Skeletal muscle tissue (tissue), 4 donors: ENCODE data around the gene ZFP82. TPM values are rescaled to one million over a fixed set of nuclear protein-coding genes. Genes with fewer than 3 reads are reported as not detected.
A peak's percentile ranks its signal among the peaks of the same experiment; 100 is the strongest.

Experiments
- H3K27ac ChIP-seq: one replicate; pipeline ENCODE4 v1.7.0; 2013; ENCODE audit warnings: mild to moderate bottlenecking, low read depth, low read length, inconsistent platforms
- H3K27me3 ChIP-seq, 3 donors: one replicate each; pipeline ENCODE4 v1.7.0; 2013; ENCODE audit warnings: low read length in 3 of 3; ENCODE audit not compliant: control insufficient read depth in 3 of 3, insufficient read depth in 3 of 3
- H3K36me3 ChIP-seq, 3 donors: one replicate each; pipeline ENCODE4 v1.7.0; 2013; ENCODE audit warnings: low read length in 3 of 3; ENCODE audit not compliant: control insufficient read depth in 3 of 3, insufficient read depth in 3 of 3
- H3K4me1 ChIP-seq, 3 donors: one replicate each; pipeline ENCODE4 v1.7.0; 2013; ENCODE audit warnings: low read length in 3 of 3, mild to moderate bottlenecking in 3 of 3; ENCODE audit not compliant: control insufficient read depth in 3 of 3, insufficient read depth in 3 of 3
- H3K4me3 ChIP-seq, 3 donors: one replicate each; pipeline ENCODE4 v1.7.0; 2013; ENCODE audit warnings: low read length in 3 of 3
- H3K9ac ChIP-seq, 3 donors: one replicate each; pipeline ENCODE4 v1.7.0; 2013; ENCODE audit warnings: low read length in 3 of 3, mild to moderate bottlenecking in 3 of 3, moderate library complexity in 2 of 3, low read depth in 1 of 3
- H3K9me3 ChIP-seq, 3 donors: one replicate each; pipeline ENCODE4 v1.7.0; 2013; ENCODE audit warnings: low read length in 3 of 3; ENCODE audit not compliant: control insufficient read depth in 3 of 3
- total RNA-seq: library from RNA; depleted of rRNA; stranded (reverse); fragments of >200 nt; gene quantifications from one replicate; pipeline ENCODE4 v1.2.3, GENCODE V29; 2014
- donor health status: Osteomylitis.

Gene ZFP82
- total RNA-seq, 1 donor from 2014 or later: 17.7 TPM

GRCh38 chr19:36377541-36378178 is 40.8 kb downstream of the ZFP82 start:
- Histone ChIP-seq H3K27me3 (no peaks in the 10 kb centered on the region), H3K4me3 (peak overlapping the region; percentile 6 to 96 (median 91)), H3K27ac (no peak overlapping the region), H3K9ac (peak overlapping the region; percentile 91 to 95 (median 92)), H3K4me1 (peaks cover 13% of the 10 kb centered on the region in 3 donors), H3K9me3 (peaks cover 0 to 5% (median 2%) of the 10 kb centered on the region in 3 donors), H3K36me3 (no peaks in the 10 kb centered on the region)

- Histone ChIP-seq H3K9ac (no peak overlapping the region), H3K27me3 (no peaks in the 10 kb centered on the region), H3K36me3 (peaks cover 0 to 4% (median 3%) of the 10 kb centered on the region in 3 donors), H3K27ac (no peak overlapping the region), H3K4me3 (no peak overlapping the region), H3K4me1 (peaks cover 11 to 13% (median 11%) of the 10 kb centered on the region in 3 donors), H3K9me3 (peaks cover 0 to 3% (median 3%) of the 10 kb centered on the region in 3 donors)
These were observed 44.7 kb downstream of the ZFP82 start for GRCh38 chr19:36373638-36374156.

GRCh38 chr19:36371886-36372285 is 46.6 kb downstream of the ZFP82 start:
- Histone ChIP-seq H3K4me3 (no peak overlapping the region), H3K9ac (no peak overlapping the region), H3K27ac (no peak overlapping the region), H3K4me1 (no peaks in the 10 kb centered on the region), H3K27me3 (no peaks in the 10 kb centered on the region), H3K36me3 (peaks cover 6 to 10% (median 7%) of the 10 kb centered on the region in 3 donors), H3K9me3 (peaks cover 0 to 3% (median 3%) of the 10 kb centered on the region in 3 donors)

GRCh38 chr19:36363845-36364244 is 54.6 kb downstream of the ZFP82 start:
- peaks cover 23 to 53% (median 49%) of the 10 kb centered on the region in 3 donors for H3K36me3 ChIP-seq

More at GRCh38 chr19:36363845-36364244, 54.6 kb downstream of the ZFP82 start:
- Histone ChIP-seq H3K9me3 (no peaks in the 10 kb centered on the region), H3K9ac (no peak overlapping the region), H3K27ac (no peak overlapping the region), H3K27me3 (no peaks in the 10 kb centered on the region), H3K4me1 (no peaks in the 10 kb centered on the region), H3K4me3 (no peak overlapping the region)

Other genes starting within 250 kb of the ZFP82 start
- gene ZNF565, start 204.0 kb downstream of the ZFP82 start, total RNA-seq: 9.4 TPM
- 45.9 TPM for gene ZNF146, start 203.5 kb downstream of the ZFP82 start, total RNA-seq
- 6.8 TPM for gene ZFP14, start 39.4 kb downstream of the ZFP82 start, total RNA-seq
- 14.1 TPM for gene ZNF566, start 70.9 kb upstream of the ZFP82 start, total RNA-seq
- gene ZNF260, start 109.6 kb upstream of the ZFP82 start, total RNA-seq: 7.3 TPM
- 16.2 TPM for gene ZNF529, start 154.6 kb upstream of the ZFP82 start, total RNA-seq
- gene ZNF382, start 186.7 kb upstream of the ZFP82 start, total RNA-seq: 15.1 TPM
- 19.8 TPM for gene ZNF461, start 248.2 kb upstream of the ZFP82 start, total RNA-seq